ENCODE data around the gene PIGT.

DNA sequence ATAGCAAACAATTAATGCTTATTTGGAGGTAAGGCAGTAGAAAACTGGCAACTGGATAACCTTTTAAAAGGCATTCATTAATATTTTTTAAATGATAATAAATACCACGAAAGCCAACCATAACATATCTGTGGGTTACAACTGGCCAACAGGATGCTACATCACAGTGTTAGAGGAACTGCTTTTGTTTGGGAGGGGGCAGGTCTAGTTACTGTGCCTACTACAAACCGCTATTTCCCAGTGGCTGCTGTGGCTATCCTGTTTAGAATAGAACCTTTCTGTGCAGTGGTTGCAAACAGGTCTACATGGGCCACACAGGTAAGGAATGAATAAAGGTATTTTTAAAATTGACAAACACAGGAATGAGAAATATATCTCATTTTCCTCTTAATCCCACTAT lies 976 bp downstream of the PIGT start:
- TF ChIP-seq CTCF (IDR thresholded peaks at IDR 0.05): no peak
- TF ChIP-seq POLR2A (IDR thresholded peaks at IDR 0.05): no peak

Measured in thyroid gland (tissue), 4 donors.